Measurements from ENCODE around the gene ROPN1L. TPM values are rescaled to one million over a fixed set of nuclear protein-coding genes. Genes with fewer than 3 reads are reported as not detected.

ROPN1L gene
- total and polyA plus RNA-seq, 2 of the 4 experiments (the other 2 are of a cell fraction): 0.34 to 0.36 TPM

GRCh38 chr5:10465726-10466125 is 24.0 kb downstream of the ROPN1L start:
- no peak for DNase-seq
- Histone ChIP-seq H2BK5ac (ENCODE audit: low read depth, low read length, poor library complexity, severe bottlenecking) (no peak overlapping the region), H3K23ac (ENCODE audit: low read depth, low read length) (no peak overlapping the region), H2AK9ac (replicated peaks; ENCODE audit: low read depth, low read length, poor library complexity) (no peak overlapping the region), H2AFZ (replicated peaks; ENCODE audit: low read length, poor library complexity) (no peak overlapping the region), H3K4ac (ENCODE audit: low read depth, low read length) (no peak overlapping the region), H4K91ac (ENCODE audit: insufficient read depth, low read depth, low read length) (no peak overlapping the region), H3K79me1 (ENCODE audit: low read depth in 1 of 2, low read length in 2 of 2) (no peaks in the 10 kb centered on the region), H3K4me1 (ENCODE audit: control insufficient read depth, insufficient read depth, low read length) (peaks cover 9% of the 10 kb centered on the region), H2BK20ac (ENCODE audit: low read depth, low read length) (no peak overlapping the region), H3K4me3 (ENCODE audit: insufficient read depth, low read depth, low read length) (no peak overlapping the region), H4K8ac (ENCODE audit: low read depth in 2 of 2, low read length in 2 of 2) (no peak overlapping the region), H2BK120ac (ENCODE audit: low read depth, low read length) (no peak overlapping the region), H3K18ac (ENCODE audit: low read depth, low read length) (no peak overlapping the region), H4K5ac (ENCODE audit: low read depth, low read length) (no peak overlapping the region), H3K14ac (replicated peaks; ENCODE audit: low read depth, low read length) (no peak overlapping the region), H3K9me3 (ENCODE audit: control insufficient read depth, insufficient read depth, low read length) (no peaks in the 10 kb centered on the region), H2AK5ac (ENCODE audit: low read depth, low read length) (no peak overlapping the region), H3K9ac (ENCODE audit: low read depth, low read length) (no peak overlapping the region), H3K36me3 (ENCODE audit: control insufficient read depth, insufficient read depth, low read length) (no peaks in the 10 kb centered on the region), H3K56ac (ENCODE audit: extremely low read depth, insufficient read depth, low read length) (no peak overlapping the region), H3K4me2 (ENCODE audit: low read depth, low read length) (no peak overlapping the region), H3K27ac (ENCODE audit: insufficient read depth, low read length) (no peak overlapping the region), H4K20me1 (ENCODE audit: insufficient read depth, low read length) (no peaks in the 10 kb centered on the region), H3K9me1 (ENCODE audit: insufficient read depth, low read length) (peaks cover 4% of the 10 kb centered on the region; the same call in 1 of the 2 replicates), H2BK15ac (ENCODE audit: low read depth, low read length) (no peak overlapping the region), H3K27me3 (ENCODE audit: control insufficient read depth, insufficient read depth, low read length) (peaks cover 4% of the 10 kb centered on the region; the same call in 1 of the 2 replicates)
- BruUV-seq (replicated peaks): no TSS peak
- dilution Hi-C loops (cut with HindIII; ENCODE audit: low sequenced_read_pairs, unreplicated experiment) (no loop called here), intact Hi-C loops (cut with micrococcal nuclease) (no loop called here), in situ Hi-C loops (cut with MboI; ENCODE audit: low sequenced_read_pairs) (loop anchor here (25.0 kb wide), 1 partner anchor 97 kb away; the partner anchor contains the start of gene ANKRD33B)
- WGBS, 2 experiments (ENCODE audit: extremely low coverage in 2 of 2, insufficient read length in 1 of 2): 89% methylated on average over 3 of the region's 10 CpGs; no CpG with 5 or more reads in 1 of the 2 experiments
- TF ChIP-seq RFX5 (IDR thresholded peaks at IDR 0.05; ENCODE audit: low read depth, low read length) (no peak), SMC3 (IDR thresholded peaks at IDR 0.05; ENCODE audit: low read depth, low read length) (no peak), BHLHE40 (IDR thresholded peaks at IDR 0.05; ENCODE audit: low read depth, low read length) (no peak), CHD1 (IDR thresholded peaks at IDR 0.05; ENCODE audit: low read depth, low read length) (no peak), USF2 (IDR thresholded peaks at IDR 0.05; ENCODE audit: low read depth, low read length) (no peak), MXI1 (IDR thresholded peaks at IDR 0.05; ENCODE audit: borderline replicate concordance, low read depth, low read length) (no peak), CTCF (conservative IDR thresholded peaks at IDR 0.05; ENCODE audit: low read depth, low read length) (no peak), NFE2L2 (IDR thresholded peaks at IDR 0.05; ENCODE audit: low read depth, low read length) (no peak), FOS (IDR thresholded peaks at IDR 0.05; ENCODE audit: low read depth, low read length) (no peak), RCOR1 (IDR thresholded peaks at IDR 0.05; ENCODE audit: insufficient replicate concordance, low read length) (no peak), MAFK (IDR thresholded peaks at IDR 0.05; ENCODE audit: low read depth, low read length) (no peak), POLR2A (IDR thresholded peaks at IDR 0.05; ENCODE audit: low read depth, low read length) (no peak), CEBPB (IDR thresholded peaks at IDR 0.05; ENCODE audit: low read depth, low read length) (no peak)
- no peak for ATAC-seq (ENCODE audit: low read depth)
- ChIA-PET CTCF (no interaction called here), POLR2A (ENCODE audit: unreplicated experiment) (no interaction called here)
